Type B pancreatic cell (in vitro differentiated cells): ENCODE data around the gene TMEM117. TPM values are rescaled to one million over a fixed set of nuclear protein-coding genes. Genes with fewer than 3 reads are reported as not detected.

ENCODE experiments used
- DNase-seq: peaks from one replicate; pipeline ENCODE4 v3.0.0; 2021; ENCODE audit warnings: mixed read lengths; ENCODE audit not compliant: unreplicated experiment; ENCODE audit errors: extremely low spot score
- H3K27ac Mint-ChIP-seq: 2 replicates; pipeline ENCODE4 v1.8.0; 2021; ENCODE audit warnings: mild to moderate bottlenecking, mixed read lengths
- H3K27me3 Mint-ChIP-seq: 2 replicates; pipeline ENCODE4 v1.8.0; 2021; ENCODE audit warnings: mixed read lengths
- H3K36me3 Mint-ChIP-seq: 2 replicates; pipeline ENCODE4 v1.8.0; 2021; ENCODE audit warnings: mixed read lengths
- H3K4me1 Mint-ChIP-seq: one replicate; pipeline ENCODE4 v1.8.0; 2021; ENCODE audit warnings: mixed read lengths; ENCODE audit not compliant: unreplicated experiment
- H3K4me3 Mint-ChIP-seq: 2 replicates; pipeline ENCODE4 v1.8.0; 2021; ENCODE audit warnings: mild to moderate bottlenecking, mixed read lengths
- H3K9me3 Mint-ChIP-seq: 2 replicates; pipeline ENCODE4 v1.8.0; 2021; ENCODE audit warnings: mixed read lengths
- total RNA-seq: library from RNA; stranded (reverse); gene quantifications from 2 replicates; pipeline ENCODE4 v1.2.1, GENCODE V29; 2021; ENCODE audit warnings: low replicate concordance
- TF ChIP-seq, protein P1 (sequence below): fragments of 200-600 bp; sonication (generic); conservative IDR thresholded peaks from 2 replicates; pipeline ENCODE4 v1.5.0; 2021; ENCODE audit warnings: antibody characterized with exemption, mild to moderate bottlenecking

TMEM117 gene
- total RNA-seq, 1 donor from 2014 or later: 14.3 TPM

DNA sequence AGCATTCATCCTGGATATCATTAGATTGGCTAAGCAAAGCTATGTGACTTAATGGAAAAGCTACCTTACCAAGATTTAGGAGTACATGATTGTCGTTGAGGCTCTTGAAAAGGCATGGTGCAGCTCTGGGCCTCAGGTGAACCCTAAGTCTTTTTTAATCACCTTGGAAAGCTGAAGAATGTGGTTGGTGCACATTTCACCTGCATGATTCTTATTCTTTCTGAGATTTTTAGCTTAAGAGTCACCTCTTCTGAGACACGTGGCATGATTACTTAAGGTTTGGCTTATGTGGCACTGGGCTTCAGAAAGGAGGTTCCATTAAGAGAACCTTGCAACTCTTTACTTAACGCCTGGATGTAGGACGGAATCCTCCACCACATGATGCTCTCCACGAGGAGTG, 498.5 kb downstream of the TMEM117 start:
- Mint-ChIP-seq H3K4me3 (no peak overlapping the region), H3K36me3 (no peaks in the 10 kb centered on the region), H3K27me3 (no peaks in the 10 kb centered on the region), H3K27ac (no peak overlapping the region), H3K9me3 (no peaks in the 10 kb centered on the region), H3K4me1 (no peaks in the 10 kb centered on the region)
- TF ChIP-seq, protein P1, sequence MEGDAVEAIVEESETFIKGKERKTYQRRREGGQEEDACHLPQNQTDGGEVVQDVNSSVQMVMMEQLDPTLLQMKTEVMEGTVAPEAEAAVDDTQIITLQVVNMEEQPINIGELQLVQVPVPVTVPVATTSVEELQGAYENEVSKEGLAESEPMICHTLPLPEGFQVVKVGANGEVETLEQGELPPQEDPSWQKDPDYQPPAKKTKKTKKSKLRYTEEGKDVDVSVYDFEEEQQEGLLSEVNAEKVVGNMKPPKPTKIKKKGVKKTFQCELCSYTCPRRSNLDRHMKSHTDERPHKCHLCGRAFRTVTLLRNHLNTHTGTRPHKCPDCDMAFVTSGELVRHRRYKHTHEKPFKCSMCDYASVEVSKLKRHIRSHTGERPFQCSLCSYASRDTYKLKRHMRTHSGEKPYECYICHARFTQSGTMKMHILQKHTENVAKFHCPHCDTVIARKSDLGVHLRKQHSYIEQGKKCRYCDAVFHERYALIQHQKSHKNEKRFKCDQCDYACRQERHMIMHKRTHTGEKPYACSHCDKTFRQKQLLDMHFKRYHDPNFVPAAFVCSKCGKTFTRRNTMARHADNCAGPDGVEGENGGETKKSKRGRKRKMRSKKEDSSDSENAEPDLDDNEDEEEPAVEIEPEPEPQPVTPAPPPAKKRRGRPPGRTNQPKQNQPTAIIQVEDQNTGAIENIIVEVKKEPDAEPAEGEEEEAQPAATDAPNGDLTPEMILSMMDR: no peak
- no peak for DNase-seq

DNA sequence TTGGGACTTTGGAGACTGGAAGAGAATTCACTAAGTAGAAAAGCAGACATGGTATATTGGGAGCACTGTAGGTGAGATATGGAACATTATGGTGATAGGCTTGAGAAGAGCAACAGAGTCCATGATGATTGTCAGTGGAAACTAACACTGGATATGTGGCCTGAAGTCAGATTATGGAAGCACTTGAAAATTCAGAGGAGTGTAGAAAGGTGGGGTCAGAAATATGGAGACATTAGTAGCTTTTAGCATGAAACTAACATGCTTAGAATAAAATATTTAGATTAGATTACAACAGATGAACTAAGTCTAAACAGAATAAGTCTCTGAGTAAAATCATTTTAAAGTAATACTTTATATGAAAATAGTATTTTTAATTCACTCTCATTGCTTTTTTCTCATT, 499.1 kb downstream of the TMEM117 start:
- Mint-ChIP-seq H3K27me3 (no peaks in the 10 kb centered on the region), H3K4me1 (no peaks in the 10 kb centered on the region), H3K9me3 (no peaks in the 10 kb centered on the region), H3K4me3 (no peak overlapping the region), H3K27ac (no peak overlapping the region), H3K36me3 (no peaks in the 10 kb centered on the region)
- TF ChIP-seq, protein P1: no peak
- DNase-seq: no peak

DNA sequence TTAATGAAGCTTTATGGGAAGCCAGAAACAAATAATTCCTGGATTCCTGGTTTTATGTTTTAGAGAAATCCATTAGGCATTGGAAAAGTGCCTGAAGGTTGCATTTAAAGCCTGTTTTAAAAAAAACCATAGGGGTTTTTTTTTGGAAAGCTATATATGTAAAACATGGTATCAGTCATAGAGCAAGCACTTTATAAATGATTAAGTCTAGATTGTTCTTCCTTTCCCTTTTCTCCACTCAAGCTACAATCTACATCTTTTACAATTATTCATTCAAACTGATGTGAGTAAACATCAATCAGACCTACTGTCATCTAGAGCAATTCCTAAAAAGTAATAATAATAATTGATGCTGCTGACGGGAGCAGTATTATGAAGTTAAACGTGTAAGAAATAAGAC, 500.7 kb downstream of the TMEM117 start:
- DNase-seq: no peak
- no peak overlapping the region for H3K27ac Mint-ChIP-seq
- H3K4me3 Mint-ChIP-seq: no peak overlapping the region
- H3K27me3 Mint-ChIP-seq: no peaks in the 10 kb centered on the region
- H3K4me1 Mint-ChIP-seq: no peaks in the 10 kb centered on the region
- H3K36me3 Mint-ChIP-seq: no peaks in the 10 kb centered on the region
- TF ChIP-seq, protein P1: no peak
- H3K9me3 Mint-ChIP-seq: no peaks in the 10 kb centered on the region

DNA sequence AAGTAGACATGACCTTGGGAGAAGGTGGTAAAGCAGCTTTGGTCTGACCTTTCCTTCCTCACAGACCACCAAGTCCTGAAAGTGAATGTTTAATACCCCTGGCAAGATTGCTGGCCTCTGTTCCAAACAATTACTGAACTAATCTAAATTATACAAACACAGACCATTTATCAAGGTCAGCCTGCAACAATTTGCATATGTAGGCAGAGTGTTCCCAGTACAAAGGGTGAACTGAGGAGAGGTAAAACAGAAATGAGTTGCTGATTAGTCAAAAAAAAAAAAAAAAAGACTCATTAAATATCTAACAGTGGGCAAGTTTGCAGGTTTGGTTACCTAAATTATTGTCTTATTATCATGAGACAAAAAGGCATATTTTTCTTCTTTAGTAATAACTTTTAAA, 506.5 kb downstream of the TMEM117 start:
- Mint-ChIP-seq H3K36me3 (no peaks in the 10 kb centered on the region), H3K9me3 (no peaks in the 10 kb centered on the region), H3K27ac (no peak overlapping the region), H3K27me3 (no peaks in the 10 kb centered on the region), H3K4me1 (peaks cover 5% of the 10 kb centered on the region), H3K4me3 (no peak overlapping the region)
- TF ChIP-seq, protein P1: no peak
- DNase-seq: no peak

DNA sequence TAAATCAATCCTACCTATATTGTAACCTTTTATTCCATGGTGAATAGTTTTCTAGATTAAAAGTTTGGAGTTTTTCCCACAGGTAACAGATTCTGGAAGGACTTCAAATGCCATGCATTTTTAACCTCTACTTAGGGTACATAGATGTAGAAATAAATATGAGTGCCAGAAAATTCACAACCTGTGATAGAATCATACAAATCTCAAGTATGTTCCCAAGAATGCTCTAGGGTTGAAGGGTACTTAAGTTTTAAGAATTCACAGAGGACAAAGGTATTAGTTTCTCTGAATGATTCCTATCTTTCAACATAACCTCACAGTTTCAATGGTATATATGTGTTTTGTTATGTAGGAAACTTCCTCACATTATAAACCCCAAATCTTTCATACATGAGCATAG, 511.3 kb downstream of the TMEM117 start:
- peaks cover 4% of the 10 kb centered on the region for H3K4me1 Mint-ChIP-seq
- H3K27me3 Mint-ChIP-seq: no peaks in the 10 kb centered on the region

More for the DNA sequence above, 511.3 kb downstream of the TMEM117 start:
- Mint-ChIP-seq H3K27ac (no peak overlapping the region), H3K4me3 (no peak overlapping the region), H3K9me3 (no peaks in the 10 kb centered on the region), H3K36me3 (no peaks in the 10 kb centered on the region)
- TF ChIP-seq, protein P1: no peak
- DNase-seq: no peak
